ENCODE data around the gene DAAM2. TPM values are rescaled to one million over a fixed set of nuclear protein-coding genes. Genes with fewer than 3 reads are reported as not detected.

Gene DAAM2
- total RNA-seq, 1 donor from 2014 or later = not detected

DNA sequence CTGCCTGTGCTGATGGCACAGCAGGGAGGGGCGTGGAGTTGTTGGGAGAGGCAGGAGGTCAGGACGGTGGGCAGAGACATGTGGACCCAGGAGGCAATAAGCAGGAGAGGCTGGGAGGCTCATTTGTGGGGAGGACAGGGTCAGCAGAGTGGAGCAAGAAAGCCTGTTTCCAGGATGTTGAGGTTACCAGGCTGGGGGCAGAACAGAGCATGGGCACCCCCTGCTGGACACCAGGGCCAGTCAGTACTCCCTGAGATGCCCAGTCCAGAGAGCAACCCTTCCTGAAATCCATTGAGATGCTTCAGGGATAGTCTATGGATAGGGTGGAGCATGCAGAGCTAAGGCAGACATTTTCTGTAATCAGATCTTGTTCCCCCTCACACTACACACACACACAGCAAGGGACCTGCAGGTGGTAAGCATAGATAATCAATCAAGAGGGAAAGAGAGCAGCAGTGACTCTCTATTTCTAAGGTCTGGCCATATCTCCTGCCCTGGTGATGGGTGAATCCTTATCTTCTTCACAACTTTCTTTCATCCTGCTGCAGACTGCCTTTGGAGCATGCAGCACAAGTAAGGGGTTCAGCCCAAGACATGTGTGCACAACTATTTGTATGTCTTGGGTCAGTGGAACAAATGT, 100.4 kb downstream of the DAAM2 start:
- Mint-ChIP-seq H3K36me3 (ENCODE audit: low read depth) (no peaks in the 10 kb centered on the region), H3K27me3 (peaks cover 10% of the 10 kb centered on the region), H3K4me3 (no peak overlapping the region), H3K9me3 (no peaks in the 10 kb centered on the region), H3K4me1 (no peaks in the 10 kb centered on the region), H3K27ac (no peak overlapping the region)
- CTCF ChIA-PET = interaction anchor here (1.7 kb wide), 1 partner anchor 530 kb away, joined by 3 read pairs; no protein-coding TSS in a partner anchor
- ATAC-seq (ENCODE audit: low read depth) (no peak), DNase-seq (no peak)
- TF ChIP-seq, protein P1, sequence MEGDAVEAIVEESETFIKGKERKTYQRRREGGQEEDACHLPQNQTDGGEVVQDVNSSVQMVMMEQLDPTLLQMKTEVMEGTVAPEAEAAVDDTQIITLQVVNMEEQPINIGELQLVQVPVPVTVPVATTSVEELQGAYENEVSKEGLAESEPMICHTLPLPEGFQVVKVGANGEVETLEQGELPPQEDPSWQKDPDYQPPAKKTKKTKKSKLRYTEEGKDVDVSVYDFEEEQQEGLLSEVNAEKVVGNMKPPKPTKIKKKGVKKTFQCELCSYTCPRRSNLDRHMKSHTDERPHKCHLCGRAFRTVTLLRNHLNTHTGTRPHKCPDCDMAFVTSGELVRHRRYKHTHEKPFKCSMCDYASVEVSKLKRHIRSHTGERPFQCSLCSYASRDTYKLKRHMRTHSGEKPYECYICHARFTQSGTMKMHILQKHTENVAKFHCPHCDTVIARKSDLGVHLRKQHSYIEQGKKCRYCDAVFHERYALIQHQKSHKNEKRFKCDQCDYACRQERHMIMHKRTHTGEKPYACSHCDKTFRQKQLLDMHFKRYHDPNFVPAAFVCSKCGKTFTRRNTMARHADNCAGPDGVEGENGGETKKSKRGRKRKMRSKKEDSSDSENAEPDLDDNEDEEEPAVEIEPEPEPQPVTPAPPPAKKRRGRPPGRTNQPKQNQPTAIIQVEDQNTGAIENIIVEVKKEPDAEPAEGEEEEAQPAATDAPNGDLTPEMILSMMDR (IDR thresholded peaks at IDR 0.05) = no peak
- intact Hi-C loops (cut with micrococcal nuclease) = loop anchor here (1.0 kb wide), 2 partner anchors 530 to 545 kb away; no protein-coding TSS in a partner anchor
- POLR2A ChIA-PET = no interaction called here

DNA sequence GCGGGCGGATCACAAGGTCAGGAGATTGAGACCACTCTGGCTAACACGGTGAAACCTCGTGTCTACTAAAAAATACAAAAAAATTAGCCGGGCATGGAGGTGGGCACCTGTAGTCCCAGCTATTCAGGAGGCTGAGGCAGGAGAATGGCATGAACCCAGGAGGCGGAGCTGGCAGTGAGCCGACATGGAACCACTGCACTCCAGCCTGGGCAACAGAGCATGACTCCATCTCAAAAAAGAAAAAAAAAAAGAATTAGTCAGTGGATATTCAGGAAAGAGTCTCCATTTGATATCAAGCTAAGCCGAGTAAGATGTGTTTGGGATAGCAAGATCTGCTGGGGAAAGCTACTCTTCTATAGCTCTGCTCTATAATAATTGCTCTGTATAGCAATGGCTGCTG, 101.1 kb downstream of the DAAM2 start:
- Mint-ChIP-seq H3K27ac (no peak overlapping the region), H3K36me3 (ENCODE audit: low read depth) (no peaks in the 10 kb centered on the region), H3K4me1 (no peaks in the 10 kb centered on the region), H3K9me3 (no peaks in the 10 kb centered on the region), H3K4me3 (no peak overlapping the region), H3K27me3 (peaks cover 15% of the 10 kb centered on the region)
- intact Hi-C loops (cut with micrococcal nuclease) = no loop called here
- TF ChIP-seq, protein P1 (IDR thresholded peaks at IDR 0.05) = no peak
- ChIA-PET CTCF (interaction anchor here (0.6 to 1.7 kb wide), 3 partner anchors 157 to 531 kb away, joined by 3 read pairs; no protein-coding TSS in a partner anchor), POLR2A (no interaction called here)
- no peak for DNase-seq
- ATAC-seq (ENCODE audit: low read depth) = no peak

DNA sequence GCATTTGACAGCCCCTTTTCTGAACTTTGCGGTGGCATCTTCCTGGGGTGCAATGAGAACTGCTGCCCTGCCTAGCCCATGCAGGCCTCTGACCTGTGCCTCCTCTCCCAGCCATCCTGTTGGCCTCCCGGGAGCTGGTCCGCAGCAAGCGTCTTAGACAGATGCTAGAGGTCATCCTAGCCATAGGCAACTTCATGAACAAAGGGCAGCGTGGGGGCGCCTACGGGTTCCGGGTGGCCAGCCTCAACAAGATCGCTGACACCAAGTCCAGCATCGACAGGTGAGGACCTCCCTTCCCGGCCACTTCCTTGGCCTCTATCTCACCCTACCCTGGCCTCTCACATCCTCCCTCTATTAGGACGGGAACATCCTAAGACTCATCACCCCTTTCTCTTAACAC, 104.5 kb downstream of the DAAM2 start:
- H3K4me3 Mint-ChIP-seq = no peak overlapping the region
- POLR2A ChIA-PET = no interaction called here
- no peak overlapping the region for H3K27ac Mint-ChIP-seq
- ATAC-seq (ENCODE audit: low read depth) = no peak
- no peaks in the 10 kb centered on the region for H3K4me1 Mint-ChIP-seq
- no peak for DNase-seq
- intact Hi-C loops (cut with micrococcal nuclease) = no loop called here
- TF ChIP-seq, protein P1 (IDR thresholded peaks at IDR 0.05) = no peak
- H3K27me3 Mint-ChIP-seq = peaks cover 10% of the 10 kb centered on the region
- no peaks in the 10 kb centered on the region for H3K9me3 Mint-ChIP-seq
- CTCF ChIA-PET = no interaction called here
- H3K36me3 Mint-ChIP-seq (ENCODE audit: low read depth) = no peaks in the 10 kb centered on the region

DNA sequence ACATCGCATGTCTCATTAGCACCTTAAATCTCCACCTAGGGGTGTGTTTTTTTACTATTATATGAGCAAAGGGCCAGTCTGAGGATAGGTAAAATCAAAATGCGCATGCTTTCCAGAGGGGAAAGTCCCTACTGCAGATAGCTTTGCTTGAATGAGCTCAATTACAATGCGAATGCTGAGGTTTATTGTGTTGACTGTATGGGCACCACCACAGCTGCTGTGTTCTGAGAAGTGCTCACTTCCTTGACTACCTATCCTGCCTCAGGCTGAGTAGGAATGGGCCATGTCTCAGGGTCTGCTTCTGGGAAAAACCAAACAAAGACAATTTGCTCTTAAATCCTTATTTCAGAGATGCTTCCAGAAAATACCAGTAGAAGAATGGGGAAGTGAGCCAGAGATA, 105.5 kb downstream of the DAAM2 start:
- Mint-ChIP-seq H3K27ac (no peak overlapping the region), H3K4me1 (no peaks in the 10 kb centered on the region), H3K36me3 (ENCODE audit: low read depth) (no peaks in the 10 kb centered on the region), H3K27me3 (peaks cover 10% of the 10 kb centered on the region), H3K4me3 (no peak overlapping the region), H3K9me3 (no peaks in the 10 kb centered on the region)
- ATAC-seq (ENCODE audit: low read depth) = no peak
- intact Hi-C loops (cut with micrococcal nuclease) = no loop called here
- POLR2A ChIA-PET = no interaction called here
- CTCF ChIA-PET = no interaction called here
- TF ChIP-seq, protein P1 (IDR thresholded peaks at IDR 0.05) = no peak
- DNase-seq = no peak

DNA sequence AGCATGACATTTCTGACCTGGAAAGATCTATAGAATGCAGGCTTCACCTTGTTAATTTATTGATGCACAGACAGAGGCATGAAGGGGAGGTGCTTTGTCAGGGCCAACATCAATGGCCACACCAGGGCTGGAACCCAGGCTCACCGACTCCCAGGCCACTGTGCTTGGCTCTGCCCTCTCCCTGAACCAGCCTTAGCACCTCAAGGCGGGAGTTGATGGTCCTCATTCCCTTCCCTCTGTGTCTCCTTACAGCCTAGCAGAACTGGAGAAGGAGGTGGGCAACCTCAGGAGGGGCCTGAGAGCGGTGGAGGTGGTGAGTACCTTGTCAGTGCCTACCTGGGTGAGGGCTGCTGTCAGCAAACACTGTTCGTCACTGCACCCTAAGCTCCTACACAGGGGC, 106.4 kb downstream of the DAAM2 start:
- CTCF ChIA-PET = no interaction called here
- TF ChIP-seq, protein P1 (IDR thresholded peaks at IDR 0.05) = no peak
- POLR2A ChIA-PET = no interaction called here
- H3K4me3 Mint-ChIP-seq = no peak overlapping the region
- peaks cover 10% of the 10 kb centered on the region for H3K27me3 Mint-ChIP-seq
- no peaks in the 10 kb centered on the region for H3K36me3 Mint-ChIP-seq (ENCODE audit: low read depth)
- no peaks in the 10 kb centered on the region for H3K9me3 Mint-ChIP-seq
- DNase-seq (no peak), ATAC-seq (ENCODE audit: low read depth) (no peak)
- H3K4me1 Mint-ChIP-seq = no peaks in the 10 kb centered on the region
- intact Hi-C loops (cut with micrococcal nuclease) = no loop called here
- no peak overlapping the region for H3K27ac Mint-ChIP-seq
